ENCODE results near the gene DCHS2.

The DCHS2 gene

GRCh38 chr4:154354883-154355282 lies 136.7 kb downstream of the DCHS2 start:
- no peak for DNase-seq
- Mint-ChIP-seq H3K27ac (no peak overlapping the region), H3K4me3 (no peak overlapping the region), H3K4me1 (ENCODE audit: low read depth) (no peaks in the 10 kb centered on the region), H3K27me3 (peaks cover 2% of the 10 kb centered on the region), H3K36me3 (ENCODE audit: low read depth) (no peaks in the 10 kb centered on the region), H3K9me3 (no peaks in the 10 kb centered on the region)

DNA sequence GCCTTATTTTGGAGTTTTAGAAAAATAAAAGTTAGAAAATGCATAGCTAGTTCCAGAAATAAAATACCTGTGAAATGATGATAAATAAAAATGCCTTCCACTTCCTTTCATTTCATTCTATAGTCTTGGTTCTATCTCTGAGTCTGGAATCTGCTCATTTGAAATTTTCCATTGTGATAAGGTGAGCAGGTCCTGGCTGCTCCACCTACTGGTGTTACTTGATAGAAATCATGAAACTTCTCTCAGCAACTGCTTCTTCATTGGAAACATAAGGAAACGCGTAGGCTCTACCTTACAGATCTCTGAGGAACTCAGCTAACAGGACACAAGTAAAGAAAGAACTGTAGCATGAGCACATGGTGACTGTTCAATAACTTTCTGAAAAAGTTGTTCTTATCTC lies 141.8 kb downstream of the DCHS2 start:
- DNase-seq, result no peak
- no peaks in the 10 kb centered on the region for H3K36me3 Mint-ChIP-seq (ENCODE audit: low read depth)
- no peak overlapping the region for H3K4me3 Mint-ChIP-seq
- peaks cover 2% of the 10 kb centered on the region for H3K27me3 Mint-ChIP-seq
- H3K9me3 Mint-ChIP-seq, result no peaks in the 10 kb centered on the region
- H3K4me1 Mint-ChIP-seq (ENCODE audit: low read depth), result no peaks in the 10 kb centered on the region
- H3K27ac Mint-ChIP-seq, result no peak overlapping the region

DNA sequence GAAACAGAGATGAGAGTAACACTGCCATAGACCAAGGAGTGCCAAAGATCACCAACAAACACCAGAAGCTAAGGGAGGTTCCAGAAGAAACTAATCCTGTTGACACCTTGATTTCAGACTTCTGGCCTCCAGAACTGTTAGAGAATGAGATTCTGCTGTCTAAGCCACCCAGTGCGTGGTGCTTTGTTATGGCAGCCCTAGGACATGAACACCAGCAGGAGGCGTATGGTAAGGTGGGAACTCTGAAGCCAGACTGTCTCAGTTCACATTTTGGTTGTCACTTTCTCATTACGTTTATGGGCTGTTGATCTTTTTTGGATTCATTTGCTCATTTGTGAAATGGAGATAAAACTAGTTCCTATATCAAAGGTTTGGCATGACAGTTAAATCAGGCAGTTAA lies 142.9 kb downstream of the DCHS2 start:
- DNase-seq, result no peak
- H3K27ac Mint-ChIP-seq, result no peak overlapping the region

DNA sequence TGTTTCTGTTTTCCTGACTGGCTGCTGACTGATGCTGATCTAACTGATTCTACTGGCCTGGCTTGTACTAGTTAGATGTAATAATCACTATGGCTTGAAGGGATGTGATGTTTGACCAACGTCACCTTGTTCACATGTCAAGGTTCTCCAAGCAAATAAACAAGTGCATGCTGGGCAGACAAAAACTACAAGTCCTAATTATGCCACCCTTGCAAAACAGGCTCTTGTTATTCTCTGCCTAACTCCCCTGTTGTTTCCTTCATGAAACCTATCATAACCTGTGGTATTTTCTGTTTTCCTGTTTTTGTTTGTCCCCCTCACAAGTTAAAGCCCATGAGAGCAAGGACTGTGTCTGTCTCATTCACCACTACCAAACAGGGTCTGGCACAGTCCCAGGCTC lies 146.2 kb downstream of the DCHS2 start:
- H3K27ac Mint-ChIP-seq, result no peak overlapping the region
- peaks cover 6% of the 10 kb centered on the region for H3K27me3 Mint-ChIP-seq
- DNase-seq, result no peak
- H3K4me3 Mint-ChIP-seq, result no peak overlapping the region
- no peaks in the 10 kb centered on the region for H3K4me1 Mint-ChIP-seq (ENCODE audit: low read depth)
- H3K9me3 Mint-ChIP-seq, result no peaks in the 10 kb centered on the region
- H3K36me3 Mint-ChIP-seq (ENCODE audit: low read depth), result no peaks in the 10 kb centered on the region

More for the DNA sequence above, 142.9 kb downstream of the DCHS2 start:
- Mint-ChIP-seq H3K4me3 (no peak overlapping the region), H3K9me3 (no peaks in the 10 kb centered on the region), H3K4me1 (ENCODE audit: low read depth) (no peaks in the 10 kb centered on the region), H3K36me3 (ENCODE audit: low read depth) (no peaks in the 10 kb centered on the region), H3K27me3 (peaks cover 6% of the 10 kb centered on the region)

DNA sequence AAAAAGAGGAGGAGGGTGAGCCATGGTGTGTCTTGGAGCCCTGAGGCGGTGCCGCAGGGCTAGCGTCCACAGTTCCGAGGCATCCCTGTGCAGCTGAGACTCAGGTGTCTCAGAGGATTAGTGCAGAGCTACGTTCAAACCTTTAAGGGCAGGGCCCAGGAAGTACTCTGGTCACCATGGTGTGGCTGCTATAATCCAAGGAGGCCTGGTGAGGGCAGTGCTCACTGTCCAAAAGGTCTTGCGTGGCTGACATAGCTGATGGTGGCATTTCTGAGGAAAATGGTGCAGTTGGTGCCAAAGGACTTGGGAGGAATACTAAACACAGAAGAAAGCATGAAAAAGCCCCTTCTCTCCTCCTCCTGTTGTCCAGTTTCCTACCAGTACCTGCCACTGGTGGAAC lies 146.9 kb downstream of the DCHS2 start:
- Mint-ChIP-seq H3K9me3 (no peaks in the 10 kb centered on the region), H3K4me1 (ENCODE audit: low read depth) (no peaks in the 10 kb centered on the region), H3K36me3 (ENCODE audit: low read depth) (no peaks in the 10 kb centered on the region), H3K4me3 (no peak overlapping the region), H3K27ac (no peak overlapping the region), H3K27me3 (peaks cover 6% of the 10 kb centered on the region)
- DNase-seq, result no peak

- Mint-ChIP-seq H3K36me3 (ENCODE audit: low read depth) (no peaks in the 10 kb centered on the region), H3K27ac (no peak overlapping the region), H3K9me3 (no peaks in the 10 kb centered on the region), H3K4me1 (ENCODE audit: low read depth) (no peaks in the 10 kb centered on the region), H3K27me3 (peaks cover 6% of the 10 kb centered on the region), H3K4me3 (no peak overlapping the region)
- DNase-seq, result no peak
Measured at GRCh38 chr4:154343651-154344050, 147.9 kb downstream of the DCHS2 start.

- Mint-ChIP-seq H3K27me3 (peaks cover 6% of the 10 kb centered on the region), H3K4me3 (no peak overlapping the region), H3K9me3 (no peaks in the 10 kb centered on the region), H3K36me3 (ENCODE audit: low read depth) (no peaks in the 10 kb centered on the region), H3K4me1 (ENCODE audit: low read depth) (no peaks in the 10 kb centered on the region), H3K27ac (no peak overlapping the region)
- DNase-seq, result no peak
Measured at GRCh38 chr4:154341448-154341847, 150.2 kb downstream of the DCHS2 start.

DNA sequence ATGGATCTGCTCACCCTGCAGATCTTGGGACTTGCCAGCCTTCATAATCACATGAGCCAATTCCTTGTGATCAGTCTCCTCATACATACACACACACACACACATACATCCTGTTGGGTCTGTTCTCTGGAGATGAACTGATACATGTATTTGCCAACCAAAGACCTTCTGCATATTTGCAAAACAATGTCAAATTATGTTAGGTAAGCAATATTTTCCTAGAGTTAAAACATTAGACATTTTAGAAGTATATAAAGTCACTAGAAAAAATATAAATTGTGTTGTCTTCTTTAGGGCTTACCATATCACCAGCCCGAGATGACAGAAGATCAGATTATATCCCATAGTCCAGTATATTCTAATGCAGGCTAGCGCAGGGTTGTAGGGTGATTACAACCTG lies 156.0 kb downstream of the DCHS2 start:
- no peak for DNase-seq
- peaks cover 14% of the 10 kb centered on the region for H3K4me1 Mint-ChIP-seq (ENCODE audit: low read depth)

GRCh38 chr4:154332681-154333421 lies 158.7 kb downstream of the DCHS2 start:
- no peaks in the 10 kb centered on the region for H3K36me3 Mint-ChIP-seq (ENCODE audit: low read depth)
- H3K9me3 Mint-ChIP-seq, result no peaks in the 10 kb centered on the region
- peaks cover 41% of the 10 kb centered on the region for H3K27me3 Mint-ChIP-seq
- peak; percentile 73 for DNase-seq
- H3K27ac Mint-ChIP-seq, result no peak overlapping the region
- H3K4me3 Mint-ChIP-seq, result peak overlapping the region; percentile 72
- peaks cover 14% of the 10 kb centered on the region for H3K4me1 Mint-ChIP-seq (ENCODE audit: low read depth)

More for the DNA sequence above, 156.0 kb downstream of the DCHS2 start:
- Mint-ChIP-seq H3K27ac (no peak overlapping the region), H3K36me3 (ENCODE audit: low read depth) (no peaks in the 10 kb centered on the region), H3K27me3 (peaks cover 27% of the 10 kb centered on the region), H3K4me3 (no peak overlapping the region), H3K9me3 (no peaks in the 10 kb centered on the region)

GRCh38 chr4:154329939-154330338 lies 161.7 kb downstream of the DCHS2 start:
- Mint-ChIP-seq H3K9me3 (peaks cover 2% of the 10 kb centered on the region), H3K36me3 (ENCODE audit: low read depth) (no peaks in the 10 kb centered on the region), H3K4me3 (no peak overlapping the region), H3K4me1 (ENCODE audit: low read depth) (peaks cover 14% of the 10 kb centered on the region), H3K27ac (no peak overlapping the region), H3K27me3 (peaks cover 54% of the 10 kb centered on the region)
- no peak for DNase-seq

DNA sequence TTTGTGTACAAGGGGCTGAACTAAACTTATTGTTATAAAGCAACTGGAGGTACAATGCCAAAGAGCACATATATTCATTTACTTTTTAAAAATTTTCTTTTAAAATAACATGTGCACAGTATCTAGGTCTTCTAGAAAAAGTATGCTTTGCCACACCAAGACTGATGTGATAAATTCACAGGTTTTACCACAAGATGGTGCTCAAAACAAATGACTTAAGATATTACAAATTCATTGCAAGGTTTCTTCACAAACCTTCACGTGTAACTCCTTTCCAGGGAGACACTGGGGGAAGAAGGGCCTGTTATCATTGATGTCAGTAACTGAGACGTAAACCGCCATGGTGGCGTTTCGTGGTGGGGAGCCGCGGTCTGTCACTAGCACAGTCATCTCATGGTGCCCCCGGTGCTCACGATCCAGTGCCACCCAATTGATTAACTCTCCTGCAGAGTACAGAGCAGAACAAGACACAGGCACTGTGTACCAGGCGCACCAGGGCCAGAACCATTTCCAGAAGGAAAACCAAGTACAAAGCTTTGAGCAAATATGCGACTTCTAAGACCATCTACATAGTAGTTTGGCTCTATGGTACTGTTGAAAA lies 162.2 kb downstream of the DCHS2 start:
- Mint-ChIP-seq H3K4me1 (ENCODE audit: low read depth) (peaks cover 14% of the 10 kb centered on the region), H3K4me3 (no peak overlapping the region), H3K27me3 (peaks cover 55% of the 10 kb centered on the region), H3K36me3 (ENCODE audit: low read depth) (no peaks in the 10 kb centered on the region), H3K27ac (no peak overlapping the region), H3K9me3 (peaks cover 2% of the 10 kb centered on the region)
- no peak for DNase-seq

GRCh38 chr4:154328030-154328429 lies 163.6 kb downstream of the DCHS2 start:
- no peak for DNase-seq
- no peak overlapping the region for H3K4me3 Mint-ChIP-seq
- peaks cover 9% of the 10 kb centered on the region for H3K4me1 Mint-ChIP-seq (ENCODE audit: low read depth)
- H3K27ac Mint-ChIP-seq, result no peak overlapping the region
- peaks cover 58% of the 10 kb centered on the region for H3K27me3 Mint-ChIP-seq
- H3K9me3 Mint-ChIP-seq, result peaks cover 2% of the 10 kb centered on the region
- no peaks in the 10 kb centered on the region for H3K36me3 Mint-ChIP-seq (ENCODE audit: low read depth)

- H3K4me3 Mint-ChIP-seq, result no peak overlapping the region
- no peak overlapping the region for H3K27ac Mint-ChIP-seq
- no peak for DNase-seq
- H3K36me3 Mint-ChIP-seq (ENCODE audit: low read depth), result no peaks in the 10 kb centered on the region
- H3K27me3 Mint-ChIP-seq, result peaks cover 44% of the 10 kb centered on the region
- H3K9me3 Mint-ChIP-seq, result peaks cover 10% of the 10 kb centered on the region
- no peaks in the 10 kb centered on the region for H3K4me1 Mint-ChIP-seq (ENCODE audit: low read depth)
Measured at GRCh38 chr4:154320521-154320920, 171.1 kb downstream of the DCHS2 start.

GRCh38 chr4:154319736-154320135 lies 171.9 kb downstream of the DCHS2 start:
- Mint-ChIP-seq H3K27ac (no peak overlapping the region), H3K27me3 (peaks cover 41% of the 10 kb centered on the region), H3K4me1 (ENCODE audit: low read depth) (no peaks in the 10 kb centered on the region), H3K9me3 (peaks cover 10% of the 10 kb centered on the region), H3K4me3 (no peak overlapping the region), H3K36me3 (ENCODE audit: low read depth) (no peaks in the 10 kb centered on the region)
- DNase-seq, result no peak

GRCh38 chr4:154317201-154317999 lies 174.2 kb downstream of the DCHS2 start:
- Mint-ChIP-seq H3K4me3 (no peak overlapping the region), H3K4me1 (ENCODE audit: low read depth) (no peaks in the 10 kb centered on the region), H3K9me3 (peaks cover 10% of the 10 kb centered on the region), H3K36me3 (ENCODE audit: low read depth) (no peaks in the 10 kb centered on the region), H3K27ac (no peak overlapping the region), H3K27me3 (peaks cover 33% of the 10 kb centered on the region)
- no peak for DNase-seq
